ENCODE results near the gene ZNF26. TPM values are rescaled to one million over a fixed set of nuclear protein-coding genes. Genes with fewer than 3 reads are reported as not detected.

Gene ZNF26
- total RNA-seq: 5.8 and 9.6 TPM in 2 replicates

GRCh38 chr12:132986001-132986884, at the start of gene ZNF26:
ZNF26 (plus strand) TSS chr12:132986367; CDS start chr12:132986841, 474 bp downstream.

GRCh38 chr12:132956011-132956788, 30.0 kb upstream of the ZNF26 start, which contains the start of gene ZNF605:
ZNF605 (minus strand) TSS chr12:132956306; CDS start chr12:132945635, 10,671 bp downstream.

GRCh38 chr12:133037207-133038005, 51.2 kb downstream of the ZNF26 start, which contains the start of gene ZNF84:
ZNF84 (plus strand) TSS chr12:133037509; CDS start chr12:133041468, 3,959 bp downstream.

Other genes starting within 250 kb of the ZNF26 start
- 26.6 and 31.8 TPM in 2 replicates for gene ANKLE2, start 224.5 kb upstream of the ZNF26 start, total RNA-seq
- 74.8 and 82.4 TPM in 2 replicates for gene GOLGA3, start 157.5 kb upstream of the ZNF26 start, total RNA-seq
- 19.7 and 22.3 TPM in 2 replicates for gene CHFR, start 98.8 kb upstream of the ZNF26 start, total RNA-seq
- gene ZNF605, start 30.1 kb upstream of the ZNF26 start, total RNA-seq: 6.9 and 14.0 TPM in 2 replicates
- gene ZNF84, start 51.1 kb downstream of the ZNF26 start, total RNA-seq: 11.6 and 14.4 TPM in 2 replicates
- 12.8 and 15.9 TPM in 2 replicates for gene ZNF140, start 94.6 kb downstream of the ZNF26 start, total RNA-seq
- 1.00 and 1.2 TPM in 2 replicates for gene ZNF891, start 143.9 kb downstream of the ZNF26 start, total RNA-seq
- 8.0 and 9.4 TPM in 2 replicates for gene ZNF10, start 144.3 kb downstream of the ZNF26 start, total RNA-seq
- 13.8 and 24.8 TPM in 2 replicates for gene ZNF268, start 195.1 kb downstream of the ZNF26 start, total RNA-seq
- gene ANHX, start 249.5 kb downstream of the ZNF26 start, total RNA-seq: not detected in 2 replicates

Data from cardiac ventricle fibroblast (primary cell).